ENCODE results near the gene SHISA4.

GRCh38 chr1:201877877-201878401 lies 10.8 kb upstream of the SHISA4 start:
- TF ChIP-seq, protein P1, sequence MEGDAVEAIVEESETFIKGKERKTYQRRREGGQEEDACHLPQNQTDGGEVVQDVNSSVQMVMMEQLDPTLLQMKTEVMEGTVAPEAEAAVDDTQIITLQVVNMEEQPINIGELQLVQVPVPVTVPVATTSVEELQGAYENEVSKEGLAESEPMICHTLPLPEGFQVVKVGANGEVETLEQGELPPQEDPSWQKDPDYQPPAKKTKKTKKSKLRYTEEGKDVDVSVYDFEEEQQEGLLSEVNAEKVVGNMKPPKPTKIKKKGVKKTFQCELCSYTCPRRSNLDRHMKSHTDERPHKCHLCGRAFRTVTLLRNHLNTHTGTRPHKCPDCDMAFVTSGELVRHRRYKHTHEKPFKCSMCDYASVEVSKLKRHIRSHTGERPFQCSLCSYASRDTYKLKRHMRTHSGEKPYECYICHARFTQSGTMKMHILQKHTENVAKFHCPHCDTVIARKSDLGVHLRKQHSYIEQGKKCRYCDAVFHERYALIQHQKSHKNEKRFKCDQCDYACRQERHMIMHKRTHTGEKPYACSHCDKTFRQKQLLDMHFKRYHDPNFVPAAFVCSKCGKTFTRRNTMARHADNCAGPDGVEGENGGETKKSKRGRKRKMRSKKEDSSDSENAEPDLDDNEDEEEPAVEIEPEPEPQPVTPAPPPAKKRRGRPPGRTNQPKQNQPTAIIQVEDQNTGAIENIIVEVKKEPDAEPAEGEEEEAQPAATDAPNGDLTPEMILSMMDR (conservative IDR thresholded peaks at IDR 0.05; ENCODE audit: low read depth, low read length) = peak; percentile 62
- TF ChIP-seq EZH2 (IDR thresholded peaks at IDR 0.05; ENCODE audit: low read length, unreplicated experiment) = no peak

Data from PC-3 (cell line).